Heart left ventricle (tissue), 16 donors: ENCODE data around the gene TMEM138. TPM values are rescaled to one million over a fixed set of nuclear protein-coding genes. Genes with fewer than 3 reads are reported as not detected.

Source experiments
- ATAC-seq, 4 donors: fragments of 200-7000 bp; cut with Tn5 transposase; one replicate each; pipeline ENCODE4 v1.9.1; 2020 to 2022; ENCODE audit warnings: moderate library complexity in 4 of 4, mild to moderate bottlenecking in 3 of 4, moderate number of reproducible peaks in 1 of 4
- DNase-seq, 5 donors: peaks; one replicate each; pipeline ENCODE4 v3.0.0-alpha.2; 2020
- H3K27ac ChIP-seq, 12 donors: fragments of 200-600 bp; sonication (generic) in 4 of 12; one replicate each; pipeline versions ENCODE4 v1.5.0 to v1.8.0; 2016 to 2022; ENCODE audit warnings: mild to moderate bottlenecking in 2 of 12
- H3K27me3 ChIP-seq, 9 donors: fragments of 200-600 bp; sonication (generic) in 2 of 9; one replicate each; pipeline versions ENCODE4 v1.5.1 to v1.8.0; 2016 to 2022; ENCODE audit warnings: mild to moderate bottlenecking in 3 of 9
- H3K36me3 ChIP-seq, 9 donors: fragments of 200-600 bp; sonication (generic) in 2 of 9; one replicate each; pipeline versions ENCODE4 v1.5.0 to v1.8.0; 2018 to 2022; ENCODE audit warnings: mild to moderate bottlenecking in 2 of 9
- H3K4me1 ChIP-seq, 12 donors: fragments of 200-600 bp; sonication (generic) in 4 of 12; one replicate each; pipeline versions ENCODE4 v1.5.0 to v1.8.0; 2016 to 2022; ENCODE audit warnings: mild to moderate bottlenecking in 3 of 12
- H3K4me3 ChIP-seq, 12 donors: fragments of 200-600 bp; sonication (generic) in 4 of 12; one replicate each; pipeline versions ENCODE4 v1.5.0 to v1.8.0; 2017 to 2022; ENCODE audit warnings: mild to moderate bottlenecking in 9 of 12, moderate library complexity in 4 of 12
- H3K9me3 ChIP-seq, 12 donors: fragments of 200-600 bp; sonication (generic) in 4 of 12; one replicate each; pipeline versions ENCODE4 v1.5.0 to v1.8.0; 2016 to 2022; ENCODE audit warnings: mild to moderate bottlenecking in 1 of 12
- POLR2A ChIP-seq, 2 donors: fragments of 450-650 bp; IDR thresholded peaks; one replicate each; pipeline ENCODE4 v1.6.1; 2017; ENCODE audit warnings: antibody characterized with exemption in 2 of 2, mild to moderate bottlenecking in 2 of 2, moderate library complexity in 2 of 2
- WGBS, 4 donors: extraction: QIAGEN DNeasy Blood & Tissue Kit in 2 of 4; methylation state at CpG; one replicate each; pipeline versions ENCODE4 v1.1.5 to v1.1.7; 2013 to 2018; 5-methylcytosine and 5-hydroxymethylcytosine counted together
- intact Hi-C, 10 donors: fragments of 100-400 bp; cut with DNase I; formaldehyde crosslinking; loops; one replicate each; pipeline versions ENCODE4 v1.11.1 to v1.14.2; 2022
- polyA plus RNA-seq, 2 donors: library from polyadenylated mRNA; stranded (reverse); fragments of 200-250 nt; gene quantifications; one replicate each; pipeline ENCODE4 v1.2.3, GENCODE V29; 2013
- total RNA-seq, 9 donors: library from RNA; depleted of rRNA in 2 of 9; stranded (reverse); fragments of >200 nt in 2 of 9; fragmentation: NEBNext Ultra II Directional in 3 of 9; extraction: Animal tissue kit (Norgen Biotek cat#: 25700) in 3 of 9; gene quantifications; one replicate each; pipeline versions ENCODE4 v1.1.0 to v1.2.4, GENCODE V29; 2016 to 2023
- TF ChIP-seq, protein P1 (sequence below), 12 donors: fragments of 200-600 bp; sonication (generic) in 4 of 12; IDR thresholded peaks; one replicate each; pipeline versions ENCODE4 v1.5.0 to v1.8.0; 2018 to 2022; ENCODE audit warnings: antibody characterized with exemption in 12 of 12, mild to moderate bottlenecking in 5 of 12
- donor health status: ischemic (EF 13 %, LVEDD 7.1; RV severe dilation, severe dysfunction).
- donor health status: healthy with polysubstance abuse.
- donor health status: DM: no; HTN: yes; CAD: no.
- donor health status: DM: no; HTN: no; CAD: no.
- donor health status: ischemic (EF 25% LVEDD 6.9; RV normal size, moderate dysfunction).
- donor health status: ischemic (EF 25% LVEDD 5.7; RV mildly dilated, moderate dysfunction).
- donor health status: healthy.
- donor health status: DM: yes; HTN: yes; CAD: no.
- donor health status: ischemic (EF 35%, LVEDD 5.7; RV mildly dilated, moderate dysfunction).
- donor health status: nonischemic (EF 11% LVEDD 7.7; RV severe dilation, severe dysfunction).
- donor health status: DM: yes; HTN: yes; CAD: no.
- donor health status: PGD.
- donor health status: ischemic (EF 29% LVEDD 5.4; RV normal size, mild dysfunction).
- donor health status: nonischemic (EF 23%, LVEDD 6.1; RV moderate dilation, normal function).

TMEM138 gene
- total and polyA plus RNA-seq, 11 donors: 15.7 to 29.3 (median 19.2) TPM

DNA sequence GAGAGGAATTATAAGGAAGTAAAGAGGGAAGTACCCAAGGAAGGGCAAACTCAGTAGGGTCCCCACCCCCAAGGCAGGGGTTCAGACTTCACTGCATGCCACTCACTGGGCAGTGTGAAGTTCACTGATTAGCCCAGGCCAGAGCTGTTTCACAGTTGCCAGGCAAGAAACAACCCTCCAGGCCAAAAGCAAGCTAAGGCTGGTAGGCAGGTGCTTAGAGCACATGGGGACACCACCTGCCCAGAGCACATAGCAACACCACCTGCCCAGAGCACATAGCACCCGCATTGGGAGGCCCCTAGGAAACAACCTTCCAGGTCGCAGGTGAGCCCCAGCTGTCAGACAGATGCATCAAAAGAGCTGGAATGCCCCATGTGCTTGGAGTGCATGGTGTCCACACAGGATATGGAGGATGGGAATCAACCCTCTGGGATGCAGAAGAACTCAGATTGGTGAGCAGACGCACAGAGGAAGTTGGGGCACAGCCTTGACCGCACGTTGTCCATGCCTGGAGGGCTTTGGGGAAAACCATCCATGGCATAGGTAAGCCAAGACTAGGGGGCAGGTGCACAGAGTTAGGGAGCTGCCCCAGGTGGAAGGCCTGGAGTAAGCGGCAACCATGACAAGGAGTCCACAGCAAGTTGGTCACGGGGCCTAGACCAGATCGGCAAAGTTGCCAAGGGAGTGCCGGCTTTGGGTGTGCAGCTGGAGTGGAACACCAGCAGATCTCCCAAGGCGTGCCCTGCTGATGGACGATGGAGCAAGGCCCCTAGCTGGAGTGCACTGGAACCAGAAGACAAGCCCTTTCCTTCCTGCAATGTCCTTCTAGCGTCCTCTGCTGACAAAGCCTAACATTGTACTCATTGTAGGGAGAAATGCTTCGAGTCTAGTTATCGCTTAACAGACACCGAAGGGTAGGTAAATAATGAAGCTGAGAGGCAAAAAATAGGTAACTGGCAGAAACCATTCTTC is 22.4 kb downstream of the TMEM138 start:
- DNase-seq (no peak), ATAC-seq (peak in 2 of 4 donors; percentile 14 to 43)
- Histone ChIP-seq H3K4me1 (peaks cover 0 to 8% (median 0%) of the 10 kb centered on the region in 12 donors), H3K27ac (no peak overlapping the region), H3K36me3 (peaks cover 0 to 4% (median 0%) of the 10 kb centered on the region in 9 donors), H3K27me3 (no peaks in the 10 kb centered on the region), H3K4me3 (no peak overlapping the region), H3K9me3 (no peaks in the 10 kb centered on the region)
- intact Hi-C loops: loop anchor here (1.0 to 10.0 kb wide), 5 partner anchors 48 to 130 kb away; no protein-coding TSS in a partner anchor
- 87 to 91% (median 89%) methylated on average over 15 of the region's 15 CpGs for WGBS, 4 donors
- TF ChIP-seq, protein P1, sequence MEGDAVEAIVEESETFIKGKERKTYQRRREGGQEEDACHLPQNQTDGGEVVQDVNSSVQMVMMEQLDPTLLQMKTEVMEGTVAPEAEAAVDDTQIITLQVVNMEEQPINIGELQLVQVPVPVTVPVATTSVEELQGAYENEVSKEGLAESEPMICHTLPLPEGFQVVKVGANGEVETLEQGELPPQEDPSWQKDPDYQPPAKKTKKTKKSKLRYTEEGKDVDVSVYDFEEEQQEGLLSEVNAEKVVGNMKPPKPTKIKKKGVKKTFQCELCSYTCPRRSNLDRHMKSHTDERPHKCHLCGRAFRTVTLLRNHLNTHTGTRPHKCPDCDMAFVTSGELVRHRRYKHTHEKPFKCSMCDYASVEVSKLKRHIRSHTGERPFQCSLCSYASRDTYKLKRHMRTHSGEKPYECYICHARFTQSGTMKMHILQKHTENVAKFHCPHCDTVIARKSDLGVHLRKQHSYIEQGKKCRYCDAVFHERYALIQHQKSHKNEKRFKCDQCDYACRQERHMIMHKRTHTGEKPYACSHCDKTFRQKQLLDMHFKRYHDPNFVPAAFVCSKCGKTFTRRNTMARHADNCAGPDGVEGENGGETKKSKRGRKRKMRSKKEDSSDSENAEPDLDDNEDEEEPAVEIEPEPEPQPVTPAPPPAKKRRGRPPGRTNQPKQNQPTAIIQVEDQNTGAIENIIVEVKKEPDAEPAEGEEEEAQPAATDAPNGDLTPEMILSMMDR (IDR thresholded peaks at IDR 0.05): no peak
- TF ChIP-seq POLR2A (IDR thresholded peaks at IDR 0.05): no peak

DNA sequence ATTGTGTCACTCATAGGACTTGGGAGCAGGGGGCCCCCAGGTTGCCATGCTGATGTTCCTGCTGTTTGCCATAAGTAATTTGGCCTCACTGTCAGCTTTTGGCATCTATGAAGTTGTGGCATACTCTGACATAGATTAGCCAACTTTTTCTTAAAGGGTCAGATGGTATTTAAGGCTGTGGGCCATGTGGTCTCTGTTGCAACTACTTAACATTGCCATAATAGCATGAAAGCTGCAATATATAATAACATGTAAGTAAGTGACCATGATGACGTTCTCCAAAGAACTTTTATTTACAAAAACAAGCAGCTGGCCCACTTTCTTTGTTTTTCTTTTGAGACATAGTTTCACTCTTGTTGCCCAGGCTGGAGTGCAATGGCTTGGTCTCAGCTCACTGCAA is 28.0 kb downstream of the TMEM138 start:
- TF ChIP-seq POLR2A (IDR thresholded peaks at IDR 0.05): no peak
- TF ChIP-seq, protein P1 (IDR thresholded peaks at IDR 0.05): no peak
- intact Hi-C loops: no loop called here

DNA sequence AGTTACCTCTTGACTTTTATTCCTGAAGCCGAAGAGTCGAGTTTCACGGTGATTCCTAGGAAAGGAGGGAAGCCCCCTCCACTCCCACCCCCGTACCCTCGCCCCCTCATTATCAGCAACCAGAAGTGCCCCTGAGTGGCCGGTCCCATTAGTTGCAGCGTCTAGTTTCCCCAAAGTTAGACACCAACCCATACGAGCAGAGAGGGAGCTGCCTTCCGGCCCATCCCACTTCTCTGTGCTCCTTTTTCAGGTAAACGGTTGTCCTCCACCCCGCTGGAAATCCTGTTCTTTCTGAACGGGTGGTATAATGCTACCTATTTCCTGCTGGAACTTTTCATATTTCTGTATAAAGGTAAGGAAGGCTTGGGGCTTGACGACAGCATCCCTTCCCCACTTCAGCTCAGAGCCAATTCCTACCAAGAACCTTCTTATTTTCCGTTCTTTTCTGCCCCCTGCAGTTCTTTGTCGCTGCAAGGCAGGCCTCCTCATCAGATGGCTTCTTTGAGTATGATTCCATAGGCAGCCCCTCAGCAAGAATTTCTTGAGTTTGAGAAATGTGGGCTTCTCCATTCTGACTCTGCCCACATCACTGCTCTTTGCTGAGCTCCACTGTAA is 30.9 kb downstream of the TMEM138 start:
- H3K27ac ChIP-seq: peak overlapping the region in 10 of 12 donors; percentile 72 to 91 (median 84)
- H3K36me3 ChIP-seq: peaks cover 0 to 40% (median 27%) of the 10 kb centered on the region in 9 donors
- no peaks in the 10 kb centered on the region for H3K27me3 ChIP-seq
- no peaks in the 10 kb centered on the region for H3K9me3 ChIP-seq
- 2 to 5% (median 3%) methylated on average over 15 of the region's 15 CpGs for WGBS, 4 donors
- TF ChIP-seq, protein P1 (IDR thresholded peaks at IDR 0.05): no peak
- TF ChIP-seq POLR2A (IDR thresholded peaks at IDR 0.05): no peak
- H3K4me3 ChIP-seq: peak overlapping the region; percentile 30 to 99 (median 76)
- H3K4me1 ChIP-seq: peaks cover 0 to 20% (median 15%) of the 10 kb centered on the region in 12 donors
- DNase-seq (no peak), ATAC-seq (peak in 3 of 4 donors; percentile 8 to 26 (median 21))
- intact Hi-C loops: no loop called here

More for the DNA sequence above, 28.0 kb downstream of the TMEM138 start:
- H3K27me3 ChIP-seq: no peaks in the 10 kb centered on the region
- no peak overlapping the region for H3K27ac ChIP-seq
- H3K4me1 ChIP-seq: peaks cover 0 to 28% (median 15%) of the 10 kb centered on the region in 12 donors
- ATAC-seq: no peak
- WGBS, 4 donors: 75 to 90% (median 79%) methylated on average over 1 of the region's 1 CpG
- DNase-seq: no peak
- H3K9me3 ChIP-seq: no peaks in the 10 kb centered on the region
- H3K36me3 ChIP-seq: peaks cover 0 to 13% (median 6%) of the 10 kb centered on the region in 9 donors
- H3K4me3 ChIP-seq: no peak overlapping the region

DNA sequence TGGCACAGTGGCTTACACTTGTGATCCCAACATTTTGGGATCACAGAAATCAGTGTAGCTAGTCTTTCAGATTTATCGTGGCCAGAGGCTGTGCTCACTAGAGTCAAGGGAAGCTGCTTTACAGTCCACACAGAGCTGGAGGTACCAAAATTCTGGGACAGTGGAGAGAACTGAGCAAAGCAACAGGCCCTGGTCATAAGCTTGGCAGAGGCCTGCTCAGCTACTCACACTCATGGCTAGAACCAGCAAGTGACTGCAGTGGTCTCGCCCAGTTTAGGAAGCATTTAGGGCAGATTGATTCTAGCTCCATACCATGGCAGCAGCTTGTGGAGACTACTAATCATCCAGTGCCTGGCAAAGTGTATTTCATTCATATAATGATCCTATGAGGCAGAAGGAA is 39.0 kb downstream of the TMEM138 start:
- 78 to 92% (median 89%) methylated on average over 2 of the region's 2 CpGs for WGBS, 4 donors
- no peaks in the 10 kb centered on the region for H3K9me3 ChIP-seq
- H3K36me3 ChIP-seq: peaks cover 0 to 97% (median 78%) of the 10 kb centered on the region in 9 donors
- DNase-seq (no peak), ATAC-seq (peak in 1 of 4 donors; percentile 21)
- H3K27me3 ChIP-seq: no peaks in the 10 kb centered on the region
- H3K4me3 ChIP-seq: no peak overlapping the region
- no peaks in the 10 kb centered on the region for H3K4me1 ChIP-seq
- TF ChIP-seq, protein P1 (IDR thresholded peaks at IDR 0.05): no peak
- no peak for TF ChIP-seq POLR2A (IDR thresholded peaks at IDR 0.05)
- H3K27ac ChIP-seq: no peak overlapping the region
- intact Hi-C loops: no loop called here
